GM19452 (cell line): Measurements from ENCODE around the gene TMEM117.

ENCODE experiments used
- ATAC-seq: cut with Tn5 transposase; IDR thresholded peaks from one replicate; pipeline ENCODE4 v1.9.1; 2021; ENCODE audit not compliant: unreplicated experiment

TMEM117 gene

GRCh38 chr12:44088647-44089046, 252.8 kb downstream of the TMEM117 start:
- ATAC-seq = no peak

GRCh38 chr12:44091948-44092606, 256.2 kb downstream of the TMEM117 start:
- no peak for ATAC-seq

GRCh38 chr12:44098786-44099185, 262.9 kb downstream of the TMEM117 start:
- ATAC-seq = no peak

- no peak for ATAC-seq
Observed at GRCh38 chr12:44099486-44099885, 263.6 kb downstream of the TMEM117 start.

- no peak for ATAC-seq
Observed at GRCh38 chr12:44100264-44100663, 264.4 kb downstream of the TMEM117 start.

GRCh38 chr12:44101475-44101874, 265.6 kb downstream of the TMEM117 start:
- ATAC-seq = no peak

- ATAC-seq = no peak
Observed at GRCh38 chr12:44114906-44115305, 279.0 kb downstream of the TMEM117 start.

- no peak for ATAC-seq
Observed at GRCh38 chr12:44117337-44117736, 281.5 kb downstream of the TMEM117 start.

- no peak for ATAC-seq
Observed at GRCh38 chr12:44118946-44119345, 283.1 kb downstream of the TMEM117 start.

- ATAC-seq = no peak
Observed at GRCh38 chr12:44126806-44127205, 290.9 kb downstream of the TMEM117 start.

GRCh38 chr12:44127966-44128710, 292.3 kb downstream of the TMEM117 start:
- no peak for ATAC-seq

GRCh38 chr12:44143175-44143574, 307.3 kb downstream of the TMEM117 start:
- no peak for ATAC-seq

- ATAC-seq = no peak
Observed at GRCh38 chr12:44148936-44149335, 313.1 kb downstream of the TMEM117 start.

- no peak for ATAC-seq
Observed at GRCh38 chr12:44154128-44154527, 318.2 kb downstream of the TMEM117 start.

GRCh38 chr12:44155358-44155757, 319.5 kb downstream of the TMEM117 start:
- ATAC-seq = no peak

GRCh38 chr12:44157359-44157758, 321.5 kb downstream of the TMEM117 start:
- ATAC-seq = peak; percentile 65

GRCh38 chr12:44158746-44159145, 322.9 kb downstream of the TMEM117 start:
- ATAC-seq = no peak

GRCh38 chr12:44159216-44159615, 323.3 kb downstream of the TMEM117 start:
- ATAC-seq = no peak

GRCh38 chr12:44159862-44160261, 324.0 kb downstream of the TMEM117 start:
- ATAC-seq = no peak

- ATAC-seq = no peak
Observed at GRCh38 chr12:44162961-44163360, 327.1 kb downstream of the TMEM117 start.

- no peak for ATAC-seq
Observed at GRCh38 chr12:44174053-44174452, 338.2 kb downstream of the TMEM117 start.

GRCh38 chr12:44184499-44185206, 348.8 kb downstream of the TMEM117 start:
- ATAC-seq = no peak
